ENCODE results near the gene NOTCH2. TPM values are rescaled to one million over a fixed set of nuclear protein-coding genes. Genes with fewer than 3 reads are reported as not detected.

NOTCH2 gene
- total and polyA plus RNA-seq, 10 of the 15 experiments (the other 5 are each of a cell fraction or from before 2014, with no cell fraction given) = 0.02 to 2.0 (median 0.62) TPM; not detected in 1

DNA sequence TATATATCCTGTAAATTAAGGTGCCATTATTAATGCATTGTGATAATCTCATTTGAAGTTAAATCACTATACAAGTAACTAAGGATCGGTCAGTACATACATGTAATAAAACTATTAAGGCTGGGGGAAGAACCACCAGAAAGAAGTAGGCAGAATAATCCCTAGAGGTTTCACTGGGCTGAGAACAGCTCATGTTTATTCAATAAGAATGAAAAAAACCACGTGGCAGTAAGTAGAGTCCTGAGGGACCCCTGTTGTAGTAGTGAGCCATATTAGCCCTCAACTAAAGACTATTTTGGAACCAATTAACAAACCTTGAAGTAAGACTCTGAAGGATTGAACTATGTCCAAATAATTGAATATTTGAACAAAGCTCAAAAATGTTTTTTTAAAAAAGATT, 126.2 kb downstream of the NOTCH2 start:
- ChIA-PET SMC1A (ENCODE audit: uncharacterized antibody, unreplicated experiment) (no interaction called here), RAD21 (ENCODE audit: unreplicated experiment) (no interaction called here), CTCF (interaction anchor here (0.8 kb wide), 1 partner anchor 125 kb away, joined by 3 read pairs; no protein-coding TSS in a partner anchor), POLR2A (no interaction called here)
- in situ Hi-C loops (cut with MboI) = no loop called here
- no peaks in the 10 kb centered on the region for H4K20me1 ChIP-seq (ENCODE audit: control insufficient read depth, insufficient read depth)
- no peaks in the 10 kb centered on the region; a peak in 1 of 4 replicates for H3K27me3 ChIP-seq (replicated peaks in 1 of 2; ENCODE audit: control insufficient read depth in 2 of 2, insufficient read depth in 2 of 2, low read length in 1 of 2)
- 46% methylated on average over 2 of the region's 2 CpGs for WGBS (ENCODE audit: insufficient coverage, insufficient replicate concordance, low lambda C conversion rate, missing lambda C conversion rate)
- no peak overlapping the region for H3K4me3 ChIP-seq
- no peak overlapping the region for H3K9ac ChIP-seq (ENCODE audit: control insufficient read depth, insufficient read depth, low read length)
- DNase-seq (ENCODE audit: low read depth, low spot score) = no peak
- no peak overlapping the region for H3K4me2 ChIP-seq (ENCODE audit: control insufficient read depth, insufficient read depth)
- no peaks in the 10 kb centered on the region for H3K9me3 ChIP-seq (replicated peaks; ENCODE audit: control insufficient read depth, insufficient read depth, low read length)
- H3K79me2 ChIP-seq (ENCODE audit: control insufficient read depth, insufficient read depth, low read length) = no peaks in the 10 kb centered on the region
- no peak for ATAC-seq
- no peaks in the 10 kb centered on the region for H3K4me1 ChIP-seq (ENCODE audit: control insufficient read depth, insufficient read depth, low read length)
- TF ChIP-seq NBN (IDR thresholded peaks at IDR 0.05) (no peak), JUND (IDR thresholded peaks at IDR 0.05; ENCODE audit: low read depth, low read length) (no peak), POLR2AphosphoS5 (IDR thresholded peaks at IDR 0.05; ENCODE audit: low read length) (no peak), SUZ12 (IDR thresholded peaks at IDR 0.05; ENCODE audit: unreplicated experiment) (no peak), EGR1 (IDR thresholded peaks at IDR 0.05; ENCODE audit: borderline replicate concordance in 1 of 2, low read depth in 2 of 2, low read length in 2 of 2) (no peak), STAT3 (IDR thresholded peaks at IDR 0.05; ENCODE audit: low read depth, low read length) (no peak), RFX5 (IDR thresholded peaks at IDR 0.05; ENCODE audit: low read depth, low read length) (no peak)
- TF ChIP-seq, protein P1, sequence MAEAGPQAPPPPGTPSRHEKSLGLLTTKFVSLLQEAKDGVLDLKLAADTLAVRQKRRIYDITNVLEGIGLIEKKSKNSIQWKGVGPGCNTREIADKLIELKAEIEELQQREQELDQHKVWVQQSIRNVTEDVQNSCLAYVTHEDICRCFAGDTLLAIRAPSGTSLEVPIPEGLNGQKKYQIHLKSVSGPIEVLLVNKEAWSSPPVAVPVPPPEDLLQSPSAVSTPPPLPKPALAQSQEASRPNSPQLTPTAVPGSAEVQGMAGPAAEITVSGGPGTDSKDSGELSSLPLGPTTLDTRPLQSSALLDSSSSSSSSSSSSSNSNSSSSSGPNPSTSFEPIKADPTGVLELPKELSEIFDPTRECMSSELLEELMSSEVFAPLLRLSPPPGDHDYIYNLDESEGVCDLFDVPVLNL (IDR thresholded peaks at IDR 0.05; ENCODE audit: low read depth, low read length) = no peak
- TF ChIP-seq, protein P2, sequence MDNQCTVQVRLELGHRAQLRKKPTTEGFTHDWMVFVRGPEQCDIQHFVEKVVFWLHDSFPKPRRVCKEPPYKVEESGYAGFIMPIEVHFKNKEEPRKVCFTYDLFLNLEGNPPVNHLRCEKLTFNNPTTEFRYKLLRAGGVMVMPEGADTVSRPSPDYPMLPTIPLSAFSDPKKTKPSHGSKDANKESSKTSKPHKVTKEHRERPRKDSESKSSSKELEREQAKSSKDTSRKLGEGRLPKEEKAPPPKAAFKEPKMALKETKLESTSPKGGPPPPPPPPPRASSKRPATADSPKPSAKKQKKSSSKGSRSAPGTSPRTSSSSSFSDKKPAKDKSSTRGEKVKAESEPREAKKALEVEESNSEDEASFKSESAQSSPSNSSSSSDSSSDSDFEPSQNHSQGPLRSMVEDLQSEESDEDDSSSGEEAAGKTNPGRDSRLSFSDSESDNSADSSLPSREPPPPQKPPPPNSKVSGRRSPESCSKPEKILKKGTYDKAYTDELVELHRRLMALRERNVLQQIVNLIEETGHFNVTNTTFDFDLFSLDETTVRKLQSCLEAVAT (IDR thresholded peaks at IDR 0.05) = no peak
- TF ChIP-seq, protein P3, sequence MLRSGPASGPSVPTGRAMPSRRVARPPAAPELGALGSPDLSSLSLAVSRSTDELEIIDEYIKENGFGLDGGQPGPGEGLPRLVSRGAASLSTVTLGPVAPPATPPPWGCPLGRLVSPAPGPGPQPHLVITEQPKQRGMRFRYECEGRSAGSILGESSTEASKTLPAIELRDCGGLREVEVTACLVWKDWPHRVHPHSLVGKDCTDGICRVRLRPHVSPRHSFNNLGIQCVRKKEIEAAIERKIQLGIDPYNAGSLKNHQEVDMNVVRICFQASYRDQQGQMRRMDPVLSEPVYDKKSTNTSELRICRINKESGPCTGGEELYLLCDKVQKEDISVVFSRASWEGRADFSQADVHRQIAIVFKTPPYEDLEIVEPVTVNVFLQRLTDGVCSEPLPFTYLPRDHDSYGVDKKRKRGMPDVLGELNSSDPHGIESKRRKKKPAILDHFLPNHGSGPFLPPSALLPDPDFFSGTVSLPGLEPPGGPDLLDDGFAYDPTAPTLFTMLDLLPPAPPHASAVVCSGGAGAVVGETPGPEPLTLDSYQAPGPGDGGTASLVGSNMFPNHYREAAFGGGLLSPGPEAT (IDR thresholded peaks at IDR 0.05; ENCODE audit: low read depth) = no peak
- no peak for FAIRE-seq
- H3K27ac ChIP-seq (ENCODE audit: control insufficient read depth, insufficient read depth) = no peak overlapping the region
- BruUV-seq (replicated peaks) = no TSS peak
- no peaks in the 10 kb centered on the region for H3K36me3 ChIP-seq (ENCODE audit: control insufficient read depth in 2 of 2, insufficient read depth in 2 of 2, low read length in 1 of 2)
- H2AFZ ChIP-seq (ENCODE audit: control insufficient read depth, low read depth, low read length) = no peak overlapping the region
- intact Hi-C loops (cut with micrococcal nuclease; ENCODE audit: unreplicated experiment) = no loop called here

Measured in GM12878 (cell line).